GM23338 (cell line): Measurements from ENCODE around the gene TGM2. TPM values are rescaled to one million over a fixed set of nuclear protein-coding genes. Genes with fewer than 3 reads are reported as not detected.

Experiments used
- ATAC-seq: fragments of 200-7000 bp; cut with Tn5 transposase; 3 replicates; pipeline ENCODE4 v1.9.1; 2020
- DNase-seq: peaks from one replicate; pipeline ENCODE4 v3.0.0-alpha.2; 2015; ENCODE audit warnings: low spot score
- H2AFZ ChIP-seq: fragments of 200-600 bp; sonication (generic); 2 replicates; pipeline ENCODE4 v1.8.0; 2016; ENCODE audit warnings: antibody characterized with exemption, mild to moderate bottlenecking, moderate library complexity
- H3F3A ChIP-seq: fragments of 200-600 bp; sonication (generic); replicated peaks from 2 replicates; pipeline ENCODE4 v1.8.0; 2017; ENCODE audit warnings: antibody characterized with exemption, mixed run types, low read depth
- H3K27ac ChIP-seq: fragments of 200-600 bp; sonication (generic); 2 replicates; pipeline ENCODE4 v1.6.1; 2016; ENCODE audit warnings: low read depth
- H3K27me3 ChIP-seq: fragments of 200-600 bp; sonication (generic); 2 replicates; pipeline ENCODE4 v1.8.0; 2016; ENCODE audit warnings: mild to moderate bottlenecking, mixed run types, moderate library complexity; ENCODE audit not compliant: insufficient read depth
- H3K36me3 ChIP-seq: fragments of 200-600 bp; sonication (generic); 2 replicates; pipeline ENCODE4 v1.8.0; 2016; ENCODE audit warnings: mild to moderate bottlenecking; ENCODE audit not compliant: insufficient read depth
- H3K4me1 ChIP-seq: fragments of 200-600 bp; sonication (generic); 2 replicates; pipeline ENCODE4 v1.8.0; 2016; ENCODE audit warnings: mild to moderate bottlenecking, moderate library complexity; ENCODE audit not compliant: insufficient read depth
- H3K4me2 ChIP-seq: fragments of 200-600 bp; sonication (generic); 2 replicates; pipeline ENCODE4 v1.7.1; 2017; ENCODE audit warnings: mixed run types
- H3K4me3 ChIP-seq: fragments of 200-600 bp; sonication (generic); 2 replicates; pipeline ENCODE4 v1.6.1; 2016; ENCODE audit warnings: mixed run types
- H3K79me2 ChIP-seq: fragments of 200-600 bp; sonication (generic); replicated peaks from 2 replicates; pipeline ENCODE4 v1.8.0; 2017; ENCODE audit warnings: mild to moderate bottlenecking; ENCODE audit not compliant: insufficient read depth
- H3K9me2 ChIP-seq: fragments of 200-600 bp; sonication (generic); 2 replicates; pipeline ENCODE4 v1.8.0; 2017; ENCODE audit not compliant: insufficient read depth
- H4K20me1 ChIP-seq: fragments of 200-600 bp; sonication (generic); replicated peaks from 2 replicates; pipeline ENCODE4 v1.8.0; 2017; ENCODE audit warnings: mild to moderate bottlenecking; ENCODE audit not compliant: insufficient read depth
- H3K27ac Mint-ChIP-seq: 2 replicates; pipeline ENCODE4 v1.8.0; 2020; ENCODE audit warnings: inconsistent platforms, mild to moderate bottlenecking, moderate library complexity, mixed read lengths
- H3K27me3 Mint-ChIP-seq: 3 replicates; pipeline ENCODE4 v1.8.0; 2022; ENCODE audit warnings: low read depth, mild to moderate bottlenecking, moderate library complexity, mixed read lengths, inconsistent platforms; ENCODE audit not compliant: insufficient read depth, poor library complexity
- H3K36me3 Mint-ChIP-seq: 3 replicates; pipeline ENCODE4 v1.8.0; 2021; ENCODE audit warnings: low read depth, mild to moderate bottlenecking, inconsistent platforms, moderate library complexity, mixed read lengths
- H3K4me1 Mint-ChIP-seq: 3 replicates; pipeline ENCODE4 v1.8.0; 2020; ENCODE audit warnings: mild to moderate bottlenecking, inconsistent platforms, mixed read lengths
- H3K4me3 Mint-ChIP-seq: 3 replicates; pipeline ENCODE4 v1.8.0; 2021; ENCODE audit warnings: moderate library complexity, mild to moderate bottlenecking, inconsistent platforms, mixed read lengths
- H3K9me3 Mint-ChIP-seq: 3 replicates; pipeline ENCODE4 v1.8.0; 2020; ENCODE audit warnings: moderate library complexity, mild to moderate bottlenecking, inconsistent platforms, mixed read lengths
- CTCF ChIP-seq, 2 experiments: fragments of 200-600 bp in 1 of 2; sonication (generic) in 1 of 2; conservative IDR thresholded peaks; 2 replicates each; pipeline versions ENCODE4 v1.5.1 to v1.6.1; 2016 to 2017; ENCODE audit warnings: antibody characterized with exemption in 2 of 2, low read depth in 2 of 2, mild to moderate bottlenecking in 2 of 2, moderate library complexity in 1 of 2
- EZH2 ChIP-seq: fragments of 200-600 bp; sonication (generic); IDR thresholded peaks from one replicate; pipeline ENCODE4 v1.8.0; 2017; ENCODE audit warnings: antibody characterized with exemption, mild to moderate bottlenecking, low read depth; ENCODE audit not compliant: unreplicated experiment
- EZH2phosphoT487 ChIP-seq: fragments of 200-600 bp; sonication (generic); IDR thresholded peaks from one replicate; pipeline ENCODE4 v1.8.1; 2018; ENCODE audit warnings: antibody characterized with exemption; ENCODE audit not compliant: unreplicated experiment
- NANOG ChIP-seq: IDR thresholded peaks from 2 replicates; pipeline ENCODE4 v1.6.1; 2016; ENCODE audit warnings: antibody characterized with exemption, borderline replicate concordance
- REST ChIP-seq: IDR thresholded peaks from one replicate; pipeline ENCODE4 v1.6.1; 2018; ENCODE audit warnings: antibody characterized with exemption; ENCODE audit not compliant: unreplicated experiment
- STAT1 ChIP-seq: IDR thresholded peaks from one replicate; pipeline ENCODE4 v1.6.1; 2016; ENCODE audit warnings: antibody characterized with exemption; ENCODE audit not compliant: unreplicated experiment
- ZNF331 ChIP-seq: fragments of 250-450 bp; sonication (Bioruptor Pico); IDR thresholded peaks from 2 replicates; pipeline ENCODE4 v1.5.0; 2020; ENCODE audit warnings: low read depth, mild to moderate bottlenecking, moderate library complexity
- ZNF462 ChIP-seq: fragments of 250-450 bp; sonication (Bioruptor Pico); IDR thresholded peaks from 2 replicates; pipeline ENCODE4 v1.5.0; 2020; ENCODE audit warnings: mild to moderate bottlenecking, moderate library complexity
- polyA plus RNA-seq: library from polyadenylated mRNA; unstranded; fragments of >200 nt; fragmentation: Nextera tagmentation; extraction: Ambion mirVana; gene quantifications from 2 replicates; pipeline ENCODE4 v1.2.1, GENCODE V29; 2016
- total RNA-seq: library from RNA; depleted of rRNA; stranded (reverse); fragments of >200 nt; shearing (Covaris generic); gene quantifications from 2 replicates; pipeline ENCODE4 v1.2.3, GENCODE V29; 2014

The TGM2 gene
- total and polyA plus RNA-seq, 2 experiments from 2014 or later: 0.45 to 1.0 TPM

GRCh38 chr20:38130687-38131587, 34.1 kb downstream of the TGM2 start:
- H3K36me3 Mint-ChIP-seq: no peaks in the 10 kb centered on the region
- no peak overlapping the region for H3K4me2 ChIP-seq
- H3K27ac ChIP-seq: no peak overlapping the region
- H3K9me3 Mint-ChIP-seq: no peaks in the 10 kb centered on the region; the same call in 2 of the 3 replicates
- H2AFZ ChIP-seq: no peak overlapping the region
- H3K9me2 ChIP-seq: no peaks in the 10 kb centered on the region
- H3K79me2 ChIP-seq: no peaks in the 10 kb centered on the region
- TF ChIP-seq EZH2: no peak
- TF ChIP-seq ZNF331: no peak
- TF ChIP-seq REST: no peak
- no peak for TF ChIP-seq NANOG
- no peak for TF ChIP-seq CTCF (conservative IDR thresholded peaks at IDR 0.05; ENCODE audit: low read depth in 2 of 2)
- TF ChIP-seq EZH2phosphoT487: no peak
- no peak for TF ChIP-seq STAT1
- H3K27me3 Mint-ChIP-seq: no peaks in the 10 kb centered on the region
- H3K4me3 ChIP-seq: no peak overlapping the region
- peaks cover 3% of the 10 kb centered on the region; the same call in 2 of the 3 replicates for H3K4me1 Mint-ChIP-seq
- DNase-seq (no peak), ATAC-seq (no peak)
- no peaks in the 10 kb centered on the region for H4K20me1 ChIP-seq
- H3K36me3 ChIP-seq: no peaks in the 10 kb centered on the region
- H3K27me3 ChIP-seq: no peaks in the 10 kb centered on the region
- H3F3A ChIP-seq: no peaks in the 10 kb centered on the region
- no peaks in the 10 kb centered on the region for H3K4me1 ChIP-seq
- H3K4me3 Mint-ChIP-seq: no peak overlapping the region
- 0 out of 2 replicates have a peak overlapping the region, but pooled peaks have one; percentile 33 for H3K27ac Mint-ChIP-seq

GRCh38 chr20:38129893-38130609, 35.0 kb downstream of the TGM2 start:
- H3K4me1 ChIP-seq: no peaks in the 10 kb centered on the region
- no peaks in the 10 kb centered on the region for H3K36me3 ChIP-seq
- H3K4me3 ChIP-seq: no peak overlapping the region
- H2AFZ ChIP-seq: no peak overlapping the region
- H3F3A ChIP-seq: no peaks in the 10 kb centered on the region
- H3K4me3 Mint-ChIP-seq: no peak overlapping the region
- peaks cover 3% of the 10 kb centered on the region; the same call in 2 of the 3 replicates for H3K4me1 Mint-ChIP-seq
- no peak for DNase-seq
- no peak overlapping the region for H3K27ac Mint-ChIP-seq
- H3K79me2 ChIP-seq: no peaks in the 10 kb centered on the region
- H3K36me3 Mint-ChIP-seq: no peaks in the 10 kb centered on the region
- no peaks in the 10 kb centered on the region for H3K27me3 ChIP-seq
- no peak overlapping the region for H3K4me2 ChIP-seq
- H3K27ac ChIP-seq: no peak overlapping the region
- H3K27me3 Mint-ChIP-seq: no peaks in the 10 kb centered on the region
- H3K9me3 Mint-ChIP-seq: no peaks in the 10 kb centered on the region; the same call in 2 of the 3 replicates
- H3K9me2 ChIP-seq: no peaks in the 10 kb centered on the region
- no peaks in the 10 kb centered on the region for H4K20me1 ChIP-seq
- no peak for ATAC-seq
- TF ChIP-seq ZNF462 (CRISPR knock-in tag): no peak
